ENCODE data around the gene CDK17. TPM values are rescaled to one million over a fixed set of nuclear protein-coding genes. Genes with fewer than 3 reads are reported as not detected.

The CDK17 gene
- total and polyA plus RNA-seq, 9 of the 15 experiments (the other 6 are each of a cell fraction or from before 2014, with no cell fraction given), result 4.8 to 39.3 (median 21.6) TPM

DNA sequence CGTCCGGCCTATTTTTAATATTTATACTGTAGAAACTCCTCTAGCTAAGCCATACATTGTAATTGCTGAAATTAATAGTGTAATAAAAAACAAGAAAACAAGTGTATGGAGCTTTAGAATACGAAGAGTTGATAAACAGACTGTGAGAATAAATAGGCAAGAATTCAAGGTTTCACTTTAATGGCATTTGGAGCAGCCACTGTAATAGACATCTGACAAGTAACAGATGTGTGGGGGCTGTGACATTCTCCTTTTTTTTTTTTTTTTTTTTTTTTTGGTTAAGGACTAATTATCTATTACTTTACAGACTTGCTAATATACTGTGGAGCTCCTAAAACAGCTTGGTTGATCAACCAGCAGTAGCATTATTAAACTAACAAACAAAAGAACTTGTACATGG, 47.0 kb upstream of the CDK17 start:
- FAIRE-seq (no peak), ATAC-seq (no peak), DNase-seq (ENCODE audit: extremely low read depth in 1 of 4, low spot score in 3 of 4) (no peak)
- Histone ChIP-seq H3K9me1 (ENCODE audit: control insufficient read depth, insufficient read depth, low read length) (no peaks in the 10 kb centered on the region), H3K27me3 (ENCODE audit: control insufficient read depth in 2 of 2, insufficient read depth in 2 of 2, low read length in 2 of 2) (no peaks in the 10 kb centered on the region), H3K79me2 (ENCODE audit: control insufficient read depth, insufficient read depth, low read length) (no peaks in the 10 kb centered on the region), H3K9me3 (replicated peaks; ENCODE audit: control insufficient read depth, insufficient read depth, low read depth, low read length) (no peaks in the 10 kb centered on the region), H3K9ac (ENCODE audit: insufficient read depth in 1 of 2, low read depth in 2 of 2, low read length in 2 of 2) (no peak overlapping the region), H3K4me1 (replicated peaks in 1 of 2; ENCODE audit: control insufficient read depth in 2 of 2, insufficient read depth in 2 of 2, low read length in 2 of 2) (peaks cover 0 to 4% of the 10 kb centered on the region in 2 experiments; a peak in 4 of 5 replicates), H3K4me2 (ENCODE audit: insufficient read depth, low read length) (no peak overlapping the region), H3K4me3 (no peak overlapping the region), H2AFZ (ENCODE audit: low read depth, low read length) (no peak overlapping the region), H3K27ac (ENCODE audit: extremely low read depth, low read depth, low read length) (no peak overlapping the region), H4K20me1 (replicated peaks; ENCODE audit: control insufficient read depth, insufficient read depth, low read length) (no peaks in the 10 kb centered on the region), H3K36me3 (ENCODE audit: control insufficient read depth, insufficient read depth, low read length) (no peaks in the 10 kb centered on the region)
- intact Hi-C loops (cut with micrococcal nuclease), result no loop called here
- no peak for TF ChIP-seq PHF20 (IDR thresholded peaks at IDR 0.05; ENCODE audit: partially characterized antibody)
- TF ChIP-seq SMAD1 (IDR thresholded peaks at IDR 0.05; ENCODE audit: low read depth, low read length, partially characterized antibody), result no peak
- TF ChIP-seq FOXK2 (conservative IDR thresholded peaks at IDR 0.05 in 1 of 2, IDR thresholded peaks at IDR 0.05 in 1 of 2; ENCODE audit: low read depth in 2 of 2), result no peak
- TF ChIP-seq ZNF253 (CRISPR knock-in tag; conservative IDR thresholded peaks at IDR 0.05), result no peak
- no peak for TF ChIP-seq DNMT1 (IDR thresholded peaks at IDR 0.05)
- TF ChIP-seq NCOR1 (IDR thresholded peaks at IDR 0.05), result no peak
- no peak for TF ChIP-seq KDM4B (IDR thresholded peaks at IDR 0.05; ENCODE audit: borderline replicate concordance in 2 of 2, low read depth in 1 of 2)
- no TSS peak for BruUV-seq (replicated peaks)
- in situ Hi-C loops (cut with MboI), result no loop called here
- WGBS (ENCODE audit: insufficient coverage, low coverage, missing lambda C conversion rate), result 93% methylated on average over 3 of the region's 3 CpGs
- POLR2A ChIA-PET, result no interaction called here
- CTCF ChIA-PET (ENCODE audit: low intra/inter-chr PET ratio), result no interaction called here

Measured in K562 (cell line).